Ascending aorta (tissue), 2 donors: Measurements from ENCODE around the gene OPALIN. TPM values are rescaled to one million over a fixed set of nuclear protein-coding genes. Genes with fewer than 3 reads are reported as not detected.

ENCODE experiments used
- DNase-seq, 2 donors: peaks; one replicate each; pipeline ENCODE4 v3.0.0-alpha.2; 2019; ENCODE audit warnings: low spot score in 2 of 2
- H3K27ac ChIP-seq, 2 donors: fragments of 200-600 bp; sonication (generic); one replicate each; pipeline ENCODE4 v1.5.1; 2016 to 2017; ENCODE audit warnings: mild to moderate bottlenecking in 1 of 2
- H3K27me3 ChIP-seq: fragments of 200-600 bp; sonication (generic); one replicate; pipeline ENCODE4 v1.5.1; 2017
- H3K36me3 ChIP-seq, 2 donors: fragments of 200-600 bp; sonication (generic); one replicate each; pipeline ENCODE4 v1.5.1; 2016
- H3K4me1 ChIP-seq, 2 donors: fragments of 200-600 bp; sonication (generic); one replicate each; pipeline ENCODE4 v1.5.1; 2016 to 2017; ENCODE audit warnings: mild to moderate bottlenecking in 1 of 2
- H3K4me3 ChIP-seq, 2 donors: fragments of 200-600 bp; sonication (generic); one replicate each; pipeline ENCODE4 v1.5.1; 2016 to 2017; ENCODE audit warnings: mild to moderate bottlenecking in 1 of 2
- H3K9me3 ChIP-seq, 2 donors: fragments of 200-600 bp; sonication (generic); one replicate each; pipeline ENCODE4 v1.5.1; 2016
- intact Hi-C: fragments of 100-400 bp; cut with DNase I; formaldehyde crosslinking; loops from one replicate; pipeline ENCODE4 v1.15.1; 2023
- total RNA-seq: library from RNA; depleted of rRNA; stranded (reverse); fragments of >200 nt; gene quantifications from one replicate; pipeline ENCODE4 v1.1.0, GENCODE V29; 2016
- TF ChIP-seq, protein P1 (sequence below), 3 experiments: fragments of 200-600 bp in 2 of 3; fragments of 450-650 bp in 1 of 3; sonication (generic) in 2 of 3; IDR thresholded peaks; one replicate each; pipeline ENCODE4 v1.5.1; 2016 to 2019; ENCODE audit warnings: antibody characterized with exemption in 3 of 3, mild to moderate bottlenecking in 1 of 3, moderate library complexity in 1 of 3

Gene OPALIN
- total RNA-seq, 1 donor from 2014 or later, result not detected

DNA sequence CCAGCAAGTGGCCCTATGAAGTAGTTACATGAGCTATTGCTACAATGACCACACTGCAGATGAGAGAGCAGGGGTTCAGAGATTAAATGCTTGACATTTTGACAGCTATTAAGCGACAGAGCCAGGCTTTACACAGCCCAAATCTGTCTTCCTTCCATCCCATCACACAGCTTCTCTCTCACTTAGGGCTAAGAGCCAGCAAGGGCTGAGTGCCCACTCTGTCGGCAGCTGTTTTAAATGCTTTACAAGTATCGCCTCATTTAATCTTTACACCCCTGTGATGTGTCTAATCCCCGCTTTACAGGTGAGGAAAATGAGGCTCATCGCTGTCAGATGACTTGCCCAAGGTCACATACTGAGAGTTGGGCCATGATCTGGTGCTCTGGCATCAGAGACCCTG lies 15.2 kb upstream of the OPALIN start:
- TF ChIP-seq, protein P1, sequence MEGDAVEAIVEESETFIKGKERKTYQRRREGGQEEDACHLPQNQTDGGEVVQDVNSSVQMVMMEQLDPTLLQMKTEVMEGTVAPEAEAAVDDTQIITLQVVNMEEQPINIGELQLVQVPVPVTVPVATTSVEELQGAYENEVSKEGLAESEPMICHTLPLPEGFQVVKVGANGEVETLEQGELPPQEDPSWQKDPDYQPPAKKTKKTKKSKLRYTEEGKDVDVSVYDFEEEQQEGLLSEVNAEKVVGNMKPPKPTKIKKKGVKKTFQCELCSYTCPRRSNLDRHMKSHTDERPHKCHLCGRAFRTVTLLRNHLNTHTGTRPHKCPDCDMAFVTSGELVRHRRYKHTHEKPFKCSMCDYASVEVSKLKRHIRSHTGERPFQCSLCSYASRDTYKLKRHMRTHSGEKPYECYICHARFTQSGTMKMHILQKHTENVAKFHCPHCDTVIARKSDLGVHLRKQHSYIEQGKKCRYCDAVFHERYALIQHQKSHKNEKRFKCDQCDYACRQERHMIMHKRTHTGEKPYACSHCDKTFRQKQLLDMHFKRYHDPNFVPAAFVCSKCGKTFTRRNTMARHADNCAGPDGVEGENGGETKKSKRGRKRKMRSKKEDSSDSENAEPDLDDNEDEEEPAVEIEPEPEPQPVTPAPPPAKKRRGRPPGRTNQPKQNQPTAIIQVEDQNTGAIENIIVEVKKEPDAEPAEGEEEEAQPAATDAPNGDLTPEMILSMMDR (IDR thresholded peaks at IDR 0.05), result no peak
- intact Hi-C loops, result loop anchor here (10.0 kb wide), 1 partner anchor 651 kb away; no protein-coding TSS in a partner anchor
- Histone ChIP-seq H3K27me3 (no peaks in the 10 kb centered on the region), H3K27ac (no peak overlapping the region), H3K4me3 (no peak overlapping the region), H3K9me3 (no peaks in the 10 kb centered on the region), H3K36me3 (no peaks in the 10 kb centered on the region), H3K4me1 (peaks cover 0 to 4% of the 10 kb centered on the region in 2 donors)
- no peak for DNase-seq

DNA sequence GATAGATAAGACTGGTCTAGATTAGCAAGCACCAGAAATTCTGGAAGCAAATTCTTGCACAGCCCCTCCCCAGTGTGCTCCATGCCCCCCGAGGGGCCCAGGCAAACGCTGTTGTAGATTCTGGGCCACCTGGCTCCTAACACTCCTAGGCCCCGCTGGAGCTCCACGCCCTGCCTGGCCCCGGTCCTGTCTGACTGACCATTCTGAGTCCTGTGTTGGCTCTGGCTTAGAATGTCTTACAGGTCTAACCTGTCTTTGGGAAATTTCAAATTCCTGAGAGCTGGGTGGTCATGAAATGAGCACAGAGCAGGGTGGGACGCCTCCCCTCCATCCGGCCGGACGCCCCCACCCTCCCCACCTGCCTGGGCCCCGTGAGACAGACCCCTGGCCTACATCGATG lies 12.6 kb upstream of the OPALIN start:
- intact Hi-C loops, result loop anchor here (10.0 kb wide), 1 partner anchor 653 kb away; no protein-coding TSS in a partner anchor
- Histone ChIP-seq H3K36me3 (no peaks in the 10 kb centered on the region), H3K27ac (no peak overlapping the region), H3K4me3 (no peak overlapping the region), H3K4me1 (peaks cover 0 to 4% of the 10 kb centered on the region in 2 donors), H3K27me3 (no peaks in the 10 kb centered on the region), H3K9me3 (no peaks in the 10 kb centered on the region)
- DNase-seq, result no peak
- TF ChIP-seq, protein P1 (IDR thresholded peaks at IDR 0.05), result no peak

- H3K27me3 ChIP-seq, result no peaks in the 10 kb centered on the region
- no peaks in the 10 kb centered on the region for H3K9me3 ChIP-seq
- no peak for DNase-seq
- no peak overlapping the region for H3K27ac ChIP-seq
- H3K4me3 ChIP-seq, result no peak overlapping the region
- H3K36me3 ChIP-seq, result no peaks in the 10 kb centered on the region
- peaks cover 0 to 8% of the 10 kb centered on the region in 2 donors for H3K4me1 ChIP-seq
- intact Hi-C loops, result loop anchor here (10.0 kb wide), 1 partner anchor 654 kb away; no protein-coding TSS in a partner anchor
- TF ChIP-seq, protein P1 (IDR thresholded peaks at IDR 0.05), result peak; percentile 37 to 75 (median 75)
Measured at GRCh38 chr10:96370584-96371157, 11.9 kb upstream of the OPALIN start.

DNA sequence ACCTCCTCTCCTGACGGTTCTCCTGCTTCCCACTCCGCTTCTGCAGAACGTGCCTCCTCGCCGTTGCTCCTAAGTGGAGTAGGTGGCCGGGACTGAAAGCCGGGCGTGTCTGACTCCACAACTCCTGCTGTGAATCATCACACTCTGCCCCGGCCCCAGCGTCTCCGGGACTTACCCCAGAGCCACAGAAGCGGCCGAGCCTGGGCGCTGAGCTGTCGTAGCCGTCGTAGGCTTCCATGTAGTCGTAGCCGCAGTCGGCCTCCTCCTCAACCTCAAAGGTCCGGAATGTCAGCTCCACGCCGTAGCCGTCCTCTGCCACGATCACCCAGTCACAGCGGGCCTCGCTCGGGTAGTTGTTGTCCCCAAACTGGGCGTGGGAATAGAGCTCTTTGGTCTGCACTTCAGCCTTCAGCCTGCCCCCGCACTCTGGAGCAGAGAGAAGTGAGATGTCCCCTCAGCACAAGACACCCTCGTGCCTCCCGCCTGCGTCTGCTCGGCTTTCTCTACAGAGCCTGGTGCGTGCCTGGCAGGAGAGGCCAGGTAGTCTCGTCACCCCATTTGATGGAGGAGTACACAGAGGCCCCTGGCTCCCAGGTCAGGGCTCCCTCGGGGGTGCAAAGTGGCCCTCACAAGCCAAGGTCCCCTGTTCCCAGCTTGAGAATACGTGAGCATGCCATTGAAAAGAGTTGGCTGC lies 11.2 kb upstream of the OPALIN start:
- Histone ChIP-seq H3K27ac (no peak overlapping the region), H3K9me3 (no peaks in the 10 kb centered on the region), H3K27me3 (no peaks in the 10 kb centered on the region), H3K4me1 (peaks cover 0 to 4% of the 10 kb centered on the region in 2 donors), H3K4me3 (no peak overlapping the region), H3K36me3 (no peaks in the 10 kb centered on the region)
- intact Hi-C loops, result loop anchor here (10.0 kb wide), 1 partner anchor 655 kb away; no protein-coding TSS in a partner anchor
- no peak for DNase-seq
- TF ChIP-seq, protein P1 (IDR thresholded peaks at IDR 0.05), result no peak

GRCh38 chr10:96368971-96369370 lies 10.2 kb upstream of the OPALIN start:
- Histone ChIP-seq H3K9me3 (no peaks in the 10 kb centered on the region), H3K36me3 (no peaks in the 10 kb centered on the region), H3K27ac (no peak overlapping the region), H3K4me1 (peaks cover 0 to 4% of the 10 kb centered on the region in 2 donors), H3K27me3 (no peaks in the 10 kb centered on the region), H3K4me3 (no peak overlapping the region)
- intact Hi-C loops, result no loop called here
- no peak for DNase-seq
- TF ChIP-seq, protein P1 (IDR thresholded peaks at IDR 0.05), result no peak
